ENCODE measurements around the gene NQO2. TPM values are rescaled to one million over a fixed set of nuclear protein-coding genes. Genes with fewer than 3 reads are reported as not detected.

The NQO2 gene
- total and polyA plus RNA-seq, 11 donors: 37.0 to 85.4 (median 62.8) TPM

- DNase-seq (no peak), ATAC-seq (no peak)
- no peaks in the 10 kb centered on the region for H3K9me3 ChIP-seq
- no peak overlapping the region for H3K27ac ChIP-seq
- intact Hi-C loops (cut with DNase I): no loop called here
- no peaks in the 10 kb centered on the region for H3K36me3 ChIP-seq
- 92 to 96% (median 94%) methylated on average over 5 of the region's 5 CpGs for WGBS, 4 donors
- peaks cover 0 to 28% (median 12%) of the 10 kb centered on the region in 12 donors for H3K4me1 ChIP-seq
- H3K27me3 ChIP-seq: no peaks in the 10 kb centered on the region
- no peak overlapping the region for H3K4me3 ChIP-seq
- TF ChIP-seq CTCF (IDR thresholded peaks at IDR 0.05): no peak
- TF ChIP-seq POLR2A (IDR thresholded peaks at IDR 0.05): no peak
These were observed 23.6 kb upstream of the NQO2 start for GRCh38 chr6:2976060-2976459.

DNA sequence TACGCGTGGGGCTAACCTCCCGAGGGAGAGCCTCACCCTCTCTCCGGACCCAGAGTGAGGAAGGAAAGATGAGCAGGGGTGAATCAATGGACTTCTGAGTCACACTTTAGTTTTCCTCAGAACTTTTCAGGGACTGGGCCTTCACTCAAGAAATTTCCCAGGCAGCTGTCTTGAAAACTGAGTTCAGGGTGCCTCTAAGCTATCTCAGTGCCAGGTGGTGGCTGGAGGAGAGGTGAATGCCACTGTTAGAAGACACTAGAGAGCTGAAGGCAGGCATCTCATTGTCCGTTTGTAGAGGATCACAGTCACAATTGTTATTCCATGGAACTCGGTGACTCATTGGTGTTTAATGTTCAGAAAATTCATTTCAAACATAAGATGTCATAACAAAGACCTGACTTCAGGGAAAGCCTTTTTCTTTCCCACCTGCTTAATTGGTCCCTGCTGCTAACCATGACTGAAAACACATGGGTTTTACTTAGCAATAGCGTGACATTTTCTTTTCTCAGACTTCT, 23.1 kb upstream of the NQO2 start:
- intact Hi-C loops (cut with DNase I): no loop called here
- Histone ChIP-seq H3K27ac (no peak overlapping the region), H3K4me1 (peaks cover 0 to 34% (median 17%) of the 10 kb centered on the region in 12 donors), H3K36me3 (no peaks in the 10 kb centered on the region), H3K4me3 (no peak overlapping the region), H3K9me3 (no peaks in the 10 kb centered on the region), H3K27me3 (no peaks in the 10 kb centered on the region)
- no peak for TF ChIP-seq POLR2A (IDR thresholded peaks at IDR 0.05)
- TF ChIP-seq CTCF (IDR thresholded peaks at IDR 0.05): no peak
- WGBS, 4 donors: 75 to 92% (median 78%) methylated on average over 7 of the region's 7 CpGs
- ATAC-seq (no peak), DNase-seq (no peak)

- H3K4me1 ChIP-seq: peaks cover 0 to 36% (median 17%) of the 10 kb centered on the region in 12 donors
- no peak for TF ChIP-seq CTCF (IDR thresholded peaks at IDR 0.05)
- no peak for TF ChIP-seq POLR2A (IDR thresholded peaks at IDR 0.05)
- WGBS, 4 donors: 74 to 93% (median 82%) methylated on average over 5 of the region's 5 CpGs
- DNase-seq: no peak
- intact Hi-C loops (cut with DNase I): no loop called here
- H3K27me3 ChIP-seq: no peaks in the 10 kb centered on the region
- no peak overlapping the region for H3K4me3 ChIP-seq
- H3K36me3 ChIP-seq: no peaks in the 10 kb centered on the region
- no peaks in the 10 kb centered on the region for H3K9me3 ChIP-seq
- ATAC-seq: no peak
- H3K27ac ChIP-seq: no peak overlapping the region
These were observed 22.4 kb upstream of the NQO2 start for GRCh38 chr6:2977290-2977689.

DNA sequence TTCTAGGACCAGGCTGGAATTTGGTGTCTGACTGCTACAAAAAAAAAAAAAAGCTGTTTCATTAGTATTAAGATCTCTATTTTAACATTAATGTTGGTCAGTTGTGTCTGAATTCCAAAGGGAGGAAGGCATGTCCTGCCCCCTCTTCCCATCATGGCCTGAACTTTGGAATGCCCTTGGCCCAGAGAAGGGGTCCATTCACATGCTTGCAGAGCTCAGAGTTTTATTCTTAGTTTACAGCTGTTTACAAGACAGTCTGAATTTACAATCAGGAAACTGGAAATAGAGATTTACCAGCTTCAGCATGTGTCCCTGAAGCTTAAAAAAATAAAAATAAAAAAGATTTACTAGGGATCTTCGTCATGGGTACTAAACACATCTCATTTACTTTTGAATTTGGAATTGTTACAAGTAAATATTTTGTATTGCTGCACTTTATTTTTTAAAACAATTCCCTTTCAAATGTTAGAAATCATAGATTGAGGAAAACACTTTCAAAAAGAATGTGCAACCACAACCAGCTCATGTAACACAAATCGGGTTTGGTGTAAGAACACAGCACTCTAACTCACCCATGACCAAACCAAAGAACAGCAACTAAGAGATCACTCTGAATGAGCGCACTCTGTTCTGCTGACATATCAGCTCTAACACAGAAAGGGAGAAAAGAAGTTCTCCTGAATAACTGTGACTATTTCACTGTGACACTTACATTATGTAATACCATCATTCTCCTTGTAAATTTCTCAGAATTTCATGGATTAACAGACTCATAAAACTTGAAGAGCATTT, 21.7 kb upstream of the NQO2 start:
- Histone ChIP-seq H3K36me3 (no peaks in the 10 kb centered on the region), H3K4me3 (no peak overlapping the region), H3K9me3 (no peaks in the 10 kb centered on the region), H3K27ac (no peak overlapping the region), H3K27me3 (no peaks in the 10 kb centered on the region), H3K4me1 (peaks cover 0 to 38% (median 19%) of the 10 kb centered on the region in 12 donors)
- no peak for TF ChIP-seq CTCF (IDR thresholded peaks at IDR 0.05)
- TF ChIP-seq POLR2A (IDR thresholded peaks at IDR 0.05): no peak
- no peak for ATAC-seq
- no peak for DNase-seq
- WGBS, 4 donors: 88 to 93% (median 89%) methylated on average over 3 of the region's 3 CpGs
- intact Hi-C loops (cut with DNase I): no loop called here

All from heart left ventricle (tissue), 16 donors.